IMR-90 (cell line): ENCODE results near the gene KRTAP10-9. TPM values are rescaled to one million over a fixed set of nuclear protein-coding genes. Genes with fewer than 3 reads are reported as not detected.

Experiments
- ATAC-seq: fragments of 200-7000 bp; cut with Tn5 transposase; 2 replicates; pipeline ENCODE4 v1.9.1; 2020; ENCODE audit warnings: low read depth, mild to moderate bottlenecking, moderate library complexity
- BruUV-seq: library from RNA; stranded (reverse); fragments of 400-500 nt; replicated peaks from 2 replicates; lab custom pipeline; 2021; lab: Mats Ljungman, UMichigan
- CTCF ChIA-PET: fragments of 300-600 bp; formaldehyde crosslinking; extraction: SDS; loops from one replicate; lab custom pipeline; 2021; ENCODE audit warnings: antibody characterized with exemption; lab: Yijun Ruan, JAX
- POLR2A ChIA-PET: fragments of 300-600 bp; sonication (Branson Sonifier 250); formaldehyde crosslinking; loops from one replicate; lab custom pipeline; 2022; ENCODE audit warnings: antibody characterized with exemption; ENCODE audit not compliant: unreplicated experiment; lab: Charles Lee
- DNase-seq: peaks from one replicate; pipeline ENCODE4 v3.0.0; 2013
- H2AFZ ChIP-seq: replicated peaks from 2 replicates; pipeline ENCODE3; 2013; ENCODE audit warnings: low read length, mild to moderate bottlenecking; ENCODE audit not compliant: poor library complexity
- H2AK5ac ChIP-seq: 2 replicates; pipeline ENCODE4 v1.6.1; 2013; ENCODE audit warnings: low read depth, low read length, inconsistent platforms
- H2AK9ac ChIP-seq: replicated peaks from 2 replicates; pipeline ENCODE3; 2013; ENCODE audit warnings: mild to moderate bottlenecking, low read depth, low read length, moderate library complexity; ENCODE audit not compliant: poor library complexity
- H2BK120ac ChIP-seq: 2 replicates; pipeline ENCODE4 v1.6.1; 2013; ENCODE audit warnings: low read depth, low read length, inconsistent platforms
- H2BK15ac ChIP-seq: 3 replicates; pipeline ENCODE4 v1.6.1; 2013; ENCODE audit warnings: low read depth, low read length, inconsistent platforms
- H2BK20ac ChIP-seq: 2 replicates; pipeline ENCODE4 v1.6.1; 2013; ENCODE audit warnings: low read depth, mild to moderate bottlenecking, inconsistent platforms, low read length, moderate library complexity
- H2BK5ac ChIP-seq: 2 replicates; pipeline ENCODE4 v1.6.1; 2013; ENCODE audit warnings: mild to moderate bottlenecking, low read depth, low read length, inconsistent platforms; ENCODE audit not compliant: poor library complexity, severe bottlenecking
- H3K14ac ChIP-seq: replicated peaks from 2 replicates; pipeline ENCODE4 v1.6.1; 2013; ENCODE audit warnings: low read depth, low read length, inconsistent platforms
- H3K18ac ChIP-seq: 2 replicates; pipeline ENCODE4 v1.6.1; 2013; ENCODE audit warnings: low read depth, low read length, control low read depth
- H3K23ac ChIP-seq: 2 replicates; pipeline ENCODE4 v1.6.1; 2013; ENCODE audit warnings: low read depth, low read length, inconsistent platforms
- H3K27ac ChIP-seq: 2 replicates; pipeline ENCODE4 v1.5.1; 2013; ENCODE audit warnings: mild to moderate bottlenecking, control low read depth, low read length; ENCODE audit not compliant: insufficient read depth
- H3K27me3 ChIP-seq: 2 replicates; pipeline ENCODE4 v1.6.1; 2013; ENCODE audit warnings: low read length; ENCODE audit not compliant: control insufficient read depth, insufficient read depth
- H3K36me3 ChIP-seq: 2 replicates; pipeline ENCODE4 v1.6.1; 2013; ENCODE audit warnings: low read length, mixed read lengths; ENCODE audit not compliant: control insufficient read depth, insufficient read depth
- H3K4ac ChIP-seq: 2 replicates; pipeline ENCODE4 v1.6.1; 2013; ENCODE audit warnings: low read depth, low read length, inconsistent platforms
- H3K4me1 ChIP-seq: 2 replicates; pipeline ENCODE4 v1.6.1; 2013; ENCODE audit warnings: low read length, mixed read lengths; ENCODE audit not compliant: control insufficient read depth, insufficient read depth
- H3K4me2 ChIP-seq: 2 replicates; pipeline ENCODE4 v1.6.1; 2013; ENCODE audit warnings: low read depth, mild to moderate bottlenecking, control low read depth, low read length, moderate library complexity
- H3K4me3 ChIP-seq: 2 replicates; pipeline ENCODE4 v1.5.1; 2013; ENCODE audit warnings: low read depth, mild to moderate bottlenecking, control low read depth, low read length, moderate library complexity; ENCODE audit not compliant: insufficient read depth
- H3K56ac ChIP-seq: 2 replicates; pipeline ENCODE4 v1.6.1; 2013; ENCODE audit warnings: low read length, inconsistent platforms; ENCODE audit not compliant: insufficient read depth; ENCODE audit errors: extremely low read depth
- H3K79me1 ChIP-seq, 2 experiments: 2 replicates each; pipeline ENCODE4 v1.6.1; 2013; ENCODE audit warnings: low read length in 2 of 2, inconsistent platforms in 1 of 2, low read depth in 1 of 2
- H3K9ac ChIP-seq: 2 replicates; pipeline ENCODE4 v1.6.1; 2013; ENCODE audit warnings: low read depth, low read length, control low read depth
- H3K9me1 ChIP-seq: 2 replicates; pipeline ENCODE4 v1.6.1; 2013; ENCODE audit warnings: low read length, inconsistent platforms; ENCODE audit not compliant: insufficient read depth
- H3K9me3 ChIP-seq: 2 replicates; pipeline ENCODE4 v1.6.1; 2013; ENCODE audit warnings: low read length; ENCODE audit not compliant: control insufficient read depth, insufficient read depth
- H4K20me1 ChIP-seq: 2 replicates; pipeline ENCODE4 v1.6.1; 2013; ENCODE audit warnings: low read length, inconsistent platforms; ENCODE audit not compliant: insufficient read depth
- H4K5ac ChIP-seq: 2 replicates; pipeline ENCODE4 v1.6.1; 2013; ENCODE audit warnings: mild to moderate bottlenecking, low read depth, low read length, control low read depth
- H4K8ac ChIP-seq, 2 experiments: 2 replicates each; pipeline ENCODE4 v1.6.1; 2013; ENCODE audit warnings: low read depth in 2 of 2, low read length in 2 of 2, control low read depth in 1 of 2, inconsistent platforms in 1 of 2
- H4K91ac ChIP-seq: 2 replicates; pipeline ENCODE4 v1.6.1; 2013; ENCODE audit warnings: low read depth, low read length, inconsistent platforms; ENCODE audit not compliant: insufficient read depth
- ELK1 ChIP-seq: fragments of 150-350 bp; IDR thresholded peaks from 2 replicates; pipeline ENCODE4 v1.6.1; 2016; ENCODE audit warnings: low read depth, mild to moderate bottlenecking, low read length, moderate library complexity, borderline replicate concordance
- FOS ChIP-seq: fragments of 150-350 bp; IDR thresholded peaks from 2 replicates; pipeline ENCODE4 v1.6.1; 2016; ENCODE audit warnings: low read depth, low read length
- MAFK ChIP-seq: IDR thresholded peaks from 2 replicates; pipeline ENCODE4 v1.6.1; 2012; ENCODE audit warnings: low read depth, low read length, improper control_type of control experiment
- MXI1 ChIP-seq: IDR thresholded peaks from 2 replicates; pipeline ENCODE4 v1.6.1; 2012; ENCODE audit warnings: low read depth, mild to moderate bottlenecking, low read length, moderate library complexity, borderline replicate concordance
- POLR2A ChIP-seq: IDR thresholded peaks from 2 replicates; pipeline ENCODE4 v1.6.1; 2012; ENCODE audit warnings: mild to moderate bottlenecking, low read depth, low read length
- RFX5 ChIP-seq: IDR thresholded peaks from 2 replicates; pipeline ENCODE4 v1.8.0; 2012; ENCODE audit warnings: low read depth, mild to moderate bottlenecking, low read length, moderate library complexity
- SMC3 ChIP-seq: fragments of 150-350 bp; IDR thresholded peaks from 2 replicates; pipeline ENCODE4 v1.6.1; 2016; ENCODE audit warnings: low read depth, mild to moderate bottlenecking, antibody characterized with exemption, low read length, moderate library complexity
- WGBS, 2 experiments: methylation state at CpG; one replicate each; pipeline versions ENCODE4 v1.1.5 to v1.1.7; 2013; ENCODE audit warnings: missing lambda C conversion rate in 2 of 2; ENCODE audit not compliant: insufficient read length in 1 of 2; ENCODE audit errors: extremely low coverage in 2 of 2; 5-methylcytosine and 5-hydroxymethylcytosine counted together
- dilution Hi-C: fragments of 300-500 bp; cut with HindIII; formaldehyde crosslinking; loops from one replicate; pipeline ENCODE4 v1.14.3; 2018; ENCODE audit warnings: low sequenced_read_pairs; ENCODE audit not compliant: unreplicated experiment
- in situ Hi-C: fragments of 300-500 bp; cut with MboI; formaldehyde crosslinking; loops from 3 replicates; pipeline ENCODE4 v1.14.3; 2019; ENCODE audit warnings: low sequenced_read_pairs, inconsistent platforms, mixed read lengths
- intact Hi-C: fragments of 100-400 bp; cut with micrococcal nuclease; formaldehyde crosslinking; loops from 2 replicates; pipeline ENCODE4 v1.10.0; 2022
- polyA plus RNA-seq, 3 experiments: library from polyadenylated mRNA; depleted of rRNA; stranded (reverse); fragments of >200 nt; gene quantifications; 2 replicates each; pipeline ENCODE4 v1.2.3, GENCODE V29; 2012; ENCODE audit warnings: low replicate concordance in 1 of 3
- total RNA-seq: library from RNA; depleted of rRNA; stranded (reverse); fragments of >200 nt; gene quantifications from 2 replicates; pipeline ENCODE4 v1.2.3, GENCODE V29; 2012

KRTAP10-9 gene
- total and polyA plus RNA-seq, 2 of the 4 experiments (the other 2 are of a cell fraction) = not detected

GRCh38 chr21:44615911-44616590, 10.8 kb upstream of the KRTAP10-9 start:
- no peak overlapping the region for H3K56ac ChIP-seq
- POLR2A ChIA-PET = no interaction called here
- no peak overlapping the region for H2AK5ac ChIP-seq
- H3K23ac ChIP-seq = no peak overlapping the region
- no peak overlapping the region for H2AFZ ChIP-seq
- in situ Hi-C loops = no loop called here
- DNase-seq = no peak
- H4K20me1 ChIP-seq = no peaks in the 10 kb centered on the region
- H3K9me1 ChIP-seq = no peaks in the 10 kb centered on the region
- intact Hi-C loops = no loop called here
- peaks cover 13% of the 10 kb centered on the region for H3K9me3 ChIP-seq
- TF ChIP-seq SMC3 (no peak), ELK1 (no peak), FOS (no peak), RFX5 (no peak), MAFK (no peak), POLR2A (no peak), MXI1 (no peak)
- no peak for ATAC-seq
- no peak overlapping the region for H4K5ac ChIP-seq
- no peak overlapping the region for H2BK120ac ChIP-seq
- 61% methylated on average over 11 of the region's 17 CpGs; no CpG with 5 or more reads in 1 of the 2 experiments for WGBS, 2 experiments
- no peaks in the 10 kb centered on the region for H3K36me3 ChIP-seq
- H2AK9ac ChIP-seq = no peak overlapping the region
- no peak overlapping the region for H3K9ac ChIP-seq
- H3K4ac ChIP-seq = no peak overlapping the region
- no peaks in the 10 kb centered on the region for H3K4me1 ChIP-seq
- H2BK5ac ChIP-seq = no peak overlapping the region
- H3K27me3 ChIP-seq = peaks cover 3% of the 10 kb centered on the region; the same call in 1 of the 2 replicates
- CTCF ChIA-PET = no interaction called here
- no peaks in the 10 kb centered on the region for H3K79me1 ChIP-seq
- BruUV-seq = no TSS peak
- no peak overlapping the region for H3K18ac ChIP-seq
- H4K8ac ChIP-seq = no peak overlapping the region
- H3K14ac ChIP-seq = no peak overlapping the region
- no peak overlapping the region for H3K27ac ChIP-seq
- no peak overlapping the region for H2BK20ac ChIP-seq
- H4K91ac ChIP-seq = no peak overlapping the region
- dilution Hi-C loops = no loop called here
- no peak overlapping the region for H3K4me2 ChIP-seq
- H2BK15ac ChIP-seq = no peak overlapping the region
- H3K4me3 ChIP-seq = no peak overlapping the region
